ENCODE measurements around the gene EVL. TPM values are rescaled to one million over a fixed set of nuclear protein-coding genes. Genes with fewer than 3 reads are reported as not detected.

Gene EVL
- total RNA-seq, 1 donor from 2014 or later = 73.0 TPM

DNA sequence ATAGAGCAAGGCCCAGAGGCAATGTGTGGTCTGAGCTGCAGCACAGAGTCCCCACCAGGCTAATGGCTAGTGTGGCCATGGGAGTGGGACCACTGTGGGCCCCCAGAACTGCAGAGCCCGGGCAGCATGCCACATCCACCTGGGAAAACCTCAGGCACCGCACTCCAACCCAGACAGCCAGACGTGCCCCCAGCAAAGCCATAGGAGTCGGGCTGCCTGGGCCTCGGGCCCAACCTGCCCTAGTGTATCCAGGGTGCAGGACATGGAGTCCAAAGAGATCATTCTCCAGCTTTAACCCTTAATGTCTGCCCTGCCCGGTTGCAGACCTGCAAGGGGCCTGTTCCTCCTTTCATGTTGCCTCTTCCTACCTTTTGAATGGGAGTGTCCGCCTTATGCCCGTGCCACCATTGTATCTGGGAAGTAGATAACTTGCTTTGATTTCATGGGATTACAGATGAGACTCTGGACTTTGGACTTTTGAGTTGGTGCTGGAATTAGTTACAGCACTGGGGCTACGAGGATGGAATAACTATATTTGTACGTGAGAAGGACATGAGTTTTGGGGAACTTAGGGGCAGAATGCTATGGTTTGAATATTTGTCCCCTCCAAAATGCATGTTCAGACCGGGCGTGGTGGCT is 123.3 kb downstream of the EVL start:
- DNase-seq (ENCODE audit: low spot score in 2 of 2) (no peak), FAIRE-seq (no peak)

DNA sequence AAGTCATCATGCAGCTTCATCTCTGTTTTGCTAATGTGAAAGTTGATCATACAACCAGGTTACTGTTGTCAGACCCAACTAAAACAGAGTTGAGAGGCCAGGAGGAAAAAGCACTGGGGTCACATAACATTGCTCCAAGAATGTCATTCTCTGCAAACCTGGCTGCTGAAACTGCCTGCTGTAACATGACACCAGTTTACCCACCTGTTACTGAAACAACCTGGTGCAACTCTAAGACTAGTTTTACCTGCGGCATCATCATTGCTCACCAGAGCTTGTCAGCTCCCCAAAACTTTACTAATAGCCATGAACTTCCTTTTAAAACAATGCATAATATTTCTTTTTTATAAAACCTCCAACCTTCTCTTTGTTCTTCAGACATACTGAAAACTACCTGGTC is 124.9 kb downstream of the EVL start:
- FAIRE-seq (no peak), DNase-seq (ENCODE audit: low spot score in 2 of 2) (no peak)

DNA sequence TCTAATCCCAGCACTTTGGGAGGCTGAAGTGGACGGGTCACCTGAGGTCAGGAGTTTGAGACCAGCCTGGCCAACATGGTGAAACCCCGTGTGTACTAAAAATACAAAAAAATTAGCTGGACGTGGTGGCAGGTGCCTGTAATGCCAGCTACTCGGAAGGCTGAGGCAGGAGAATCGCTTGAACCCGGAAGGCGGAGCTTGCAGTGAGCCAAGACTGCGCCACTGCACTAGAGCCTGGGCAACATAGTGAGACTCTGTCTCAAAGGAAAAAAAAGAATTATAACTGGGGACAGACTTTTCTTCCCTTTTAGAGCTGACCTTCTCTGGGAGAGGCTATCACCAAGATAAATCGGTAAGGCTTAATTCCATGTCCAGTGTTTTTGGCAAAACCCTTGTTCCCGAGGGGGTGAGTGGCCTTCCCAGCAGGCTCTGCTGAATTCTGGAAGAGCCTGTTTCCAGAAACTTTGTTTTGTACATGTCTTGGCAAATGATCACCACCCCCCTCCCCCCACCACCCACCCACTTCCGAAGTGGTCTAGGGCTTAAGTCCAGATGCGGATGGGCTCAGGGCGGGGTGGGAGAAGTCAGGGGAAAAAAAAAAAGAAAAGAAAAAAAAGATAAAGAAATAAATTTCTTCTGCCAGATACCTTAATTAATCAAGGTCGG is 126.5 kb downstream of the EVL start:
- no peak for DNase-seq (ENCODE audit: low spot score in 2 of 2)
- no peak for FAIRE-seq

DNA sequence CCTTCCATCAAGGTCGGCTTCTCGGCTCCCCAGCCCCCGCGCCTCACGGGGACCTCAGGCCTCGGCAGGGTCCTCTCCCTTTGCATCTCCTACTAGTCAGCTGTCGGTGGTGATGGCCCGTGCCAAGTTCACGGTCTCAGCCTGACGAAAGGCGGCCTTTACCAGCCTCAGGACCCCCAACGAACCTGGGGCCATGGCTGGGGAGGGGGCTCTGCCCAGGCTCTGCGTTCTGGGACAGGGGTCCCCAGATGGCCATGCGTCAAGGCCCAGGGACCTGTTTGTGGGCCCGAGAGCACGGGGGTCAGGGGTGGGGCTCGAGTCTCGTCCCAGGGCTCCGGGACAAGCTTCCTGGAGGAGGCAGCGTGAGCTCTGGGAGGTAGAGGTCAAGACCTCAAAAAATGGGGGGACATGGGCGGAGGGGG is 127.0 kb downstream of the EVL start:
- FAIRE-seq = no peak
- DNase-seq (ENCODE audit: low spot score in 2 of 2) = no peak

DNA sequence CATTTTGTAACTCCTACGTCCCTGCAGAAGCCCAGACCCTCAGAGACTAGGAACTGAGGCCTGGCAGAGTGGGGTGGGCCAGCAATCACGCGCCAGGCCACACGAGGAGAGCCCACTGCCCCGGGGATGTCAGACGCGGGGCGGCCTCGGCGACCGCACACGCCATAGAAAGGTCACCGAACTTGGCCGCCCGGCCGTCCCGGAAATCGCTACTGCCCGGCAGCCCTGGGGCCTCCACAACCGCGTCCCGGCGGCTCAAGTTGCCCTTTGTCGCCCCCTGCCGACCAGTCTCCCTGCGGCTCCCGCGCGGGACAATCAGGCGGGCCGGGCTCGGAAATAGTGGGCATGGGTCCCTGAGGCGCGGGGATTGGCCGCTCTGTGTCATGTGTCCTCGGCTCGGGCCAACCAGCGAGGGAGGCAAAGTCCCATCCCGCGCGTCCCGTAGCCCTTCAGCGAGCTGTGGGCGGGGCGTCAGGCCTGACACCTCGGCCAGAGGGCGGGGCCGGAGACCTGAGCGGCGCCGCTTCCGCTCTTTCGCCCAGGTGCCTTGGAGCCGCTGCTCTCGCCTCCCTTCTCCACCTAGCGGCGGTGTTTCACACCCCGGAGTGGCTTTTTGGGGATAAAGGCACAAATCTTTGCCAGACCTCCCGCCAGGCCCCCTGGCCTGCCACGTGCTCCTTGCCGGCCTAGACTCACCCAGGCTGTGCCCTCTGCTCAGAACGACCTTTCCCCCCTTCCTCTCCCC is 127.6 kb downstream of the EVL start:
- DNase-seq (ENCODE audit: low spot score in 2 of 2) (peak; percentile 95 to 99), FAIRE-seq (peak; percentile 72)

Small RNA genes within 50 kb of the gene (small RNA-seq; reads per million reads assigned to genes)
- 3.7 reads per million, percentile 90 among the genes with 10 or more reads in this experiment for gene MIR151B
- gene MIR342 = 149 reads per million, percentile 98 among the genes with 10 or more reads in this experiment

Other genes starting within 250 kb of the EVL start
- gene DEGS2, start 94.2 kb downstream of the EVL start, total RNA-seq = 0.41 TPM
- 47.7 TPM for gene YY1, start 173.7 kb downstream of the EVL start, total RNA-seq
- 45.2 TPM for gene SLC25A29, start 241.0 kb downstream of the EVL start, total RNA-seq

Measured in frontal cortex (tissue), 4 donors.